NCI-H2227 (cell line): ENCODE measurements around the gene ANK3.

Experiments used
- DNase-seq: peaks from one replicate; lab custom pipeline; 2025; ENCODE audit not compliant: unreplicated experiment; lab: John Stamatoyannopoulos, UW

Gene ANK3

DNA sequence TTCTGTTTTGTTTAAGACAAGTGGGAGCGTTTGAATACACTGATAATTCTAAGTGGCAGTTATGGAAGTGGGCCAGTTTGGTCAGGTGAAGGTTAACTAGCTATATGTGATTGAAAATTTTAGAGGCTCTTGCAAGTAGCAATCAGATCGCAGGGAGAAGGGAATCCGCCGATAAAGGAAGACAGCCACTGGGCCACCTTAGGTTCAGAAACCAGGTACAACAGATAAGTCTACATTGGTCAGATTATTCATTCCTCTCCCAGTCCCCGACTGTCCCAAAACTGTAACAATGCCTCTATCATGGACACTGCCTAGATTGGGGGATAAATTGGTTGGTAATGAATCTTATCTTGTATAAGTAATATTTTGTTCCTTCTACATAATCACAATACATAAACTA, 8.9 kb downstream of the ANK3 start:
- DNase-seq: no peak

GRCh38 chr10:60377955-60378354, 11.7 kb downstream of the ANK3 start:
- DNase-seq: no peak

DNA sequence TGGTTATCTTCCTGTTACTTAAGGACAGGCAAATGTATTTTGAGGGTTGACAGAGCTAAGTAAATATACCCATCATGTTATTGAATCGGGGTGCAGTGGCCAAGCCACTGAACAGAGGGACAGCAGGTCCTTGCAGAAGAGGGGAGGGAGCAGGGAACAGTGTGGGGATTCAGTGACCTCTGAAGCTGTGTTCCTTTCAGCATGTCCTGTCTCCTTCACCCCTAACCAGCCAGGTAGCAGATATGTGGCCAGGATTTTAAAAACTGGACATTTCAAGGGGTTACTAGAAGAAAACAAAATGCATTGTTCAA, 12.7 kb downstream of the ANK3 start:
- DNase-seq: no peak

DNA sequence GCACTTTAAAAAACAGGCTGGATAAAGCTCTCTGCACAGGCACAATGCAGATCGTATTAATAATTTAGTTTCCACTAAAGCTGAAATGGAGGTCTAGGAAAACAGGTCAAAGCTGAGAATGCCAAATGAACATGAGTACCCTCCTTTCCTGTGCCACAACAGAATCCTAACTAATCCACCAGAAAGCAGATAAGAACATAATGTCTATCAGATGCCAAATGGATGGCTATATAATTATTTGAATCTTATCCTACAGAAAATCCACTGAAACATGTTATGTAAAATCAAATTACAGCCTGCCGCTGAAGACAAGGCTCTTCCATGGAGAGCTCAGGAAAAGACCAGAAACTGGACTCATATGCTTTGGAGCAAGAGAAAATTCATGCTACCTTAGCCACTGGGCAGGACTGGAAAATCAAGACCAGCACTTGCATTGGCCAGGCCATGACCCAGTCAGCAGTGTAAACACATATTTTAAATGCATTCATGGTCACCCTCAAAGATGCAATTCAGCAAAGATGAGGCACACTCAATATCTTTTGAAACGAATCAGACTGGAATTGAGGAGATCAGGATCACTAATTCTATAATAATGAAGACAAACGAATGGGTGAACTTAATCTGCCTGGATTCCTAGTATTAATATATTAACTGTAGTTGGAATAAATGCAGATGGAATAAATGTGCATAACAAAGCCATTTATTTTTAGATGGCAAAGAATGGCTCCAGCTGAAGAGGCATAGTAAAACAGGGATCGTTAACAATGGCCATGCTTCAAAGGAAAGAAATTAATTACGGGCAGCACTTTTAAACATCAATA, 13.2 kb downstream of the ANK3 start:
- DNase-seq: no peak

DNA sequence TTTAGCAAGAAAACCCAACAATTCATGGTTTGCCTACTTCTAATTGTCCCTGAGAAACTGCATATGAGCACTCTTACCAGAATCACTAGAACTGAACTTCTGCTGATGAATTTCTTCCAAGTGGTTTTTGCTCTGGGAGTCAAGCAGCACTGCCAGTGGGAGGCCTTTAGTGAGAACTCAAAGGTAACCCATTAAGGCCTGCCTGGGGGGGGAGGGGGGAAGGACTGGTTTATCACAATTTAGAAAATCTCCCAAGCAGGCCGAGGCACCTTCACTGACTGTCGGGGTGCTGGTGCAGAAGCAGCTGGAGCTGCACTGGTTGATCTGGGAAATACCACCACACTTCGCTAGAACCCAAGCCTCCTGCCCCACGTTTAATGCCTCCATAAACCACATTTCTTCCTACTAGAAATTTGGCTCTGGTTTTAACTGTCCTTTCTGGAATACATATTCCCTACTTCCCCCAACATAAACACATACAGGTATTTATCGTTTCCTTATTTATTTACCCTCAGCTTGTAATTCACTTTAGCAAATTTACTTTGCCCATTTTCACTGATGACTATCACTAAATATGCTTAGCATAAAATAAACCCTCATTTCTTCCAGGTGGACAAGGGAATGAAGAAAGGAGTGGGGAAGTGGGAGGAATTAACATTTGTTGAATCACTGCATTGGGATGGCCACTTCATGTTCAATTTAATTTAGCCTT, 14.2 kb downstream of the ANK3 start:
- no peak for DNase-seq

- no peak for DNase-seq
Measured at GRCh38 chr10:60374836-60375235, 14.8 kb downstream of the ANK3 start.

DNA sequence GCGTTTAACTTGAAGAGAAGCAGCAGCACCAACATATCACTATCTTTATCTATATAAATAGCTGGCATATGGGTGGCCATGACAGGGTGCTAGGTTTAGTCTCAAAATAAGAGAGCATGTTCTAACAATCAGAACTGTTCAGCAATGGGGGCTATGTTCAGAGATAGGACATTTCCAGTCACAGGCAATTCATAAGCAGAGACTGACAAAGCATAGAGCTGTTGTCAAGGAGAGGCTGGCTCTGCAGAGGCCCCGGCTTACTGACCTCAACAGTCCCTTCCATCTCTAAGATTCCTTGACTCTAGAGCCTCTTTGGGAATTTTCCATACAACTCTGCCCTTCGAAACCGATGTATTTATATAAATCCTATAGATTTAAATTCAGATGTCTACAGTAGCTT, 17.2 kb downstream of the ANK3 start:
- no peak for DNase-seq

- DNase-seq: no peak
Measured at GRCh38 chr10:60369547-60369930, 20.1 kb downstream of the ANK3 start.

DNA sequence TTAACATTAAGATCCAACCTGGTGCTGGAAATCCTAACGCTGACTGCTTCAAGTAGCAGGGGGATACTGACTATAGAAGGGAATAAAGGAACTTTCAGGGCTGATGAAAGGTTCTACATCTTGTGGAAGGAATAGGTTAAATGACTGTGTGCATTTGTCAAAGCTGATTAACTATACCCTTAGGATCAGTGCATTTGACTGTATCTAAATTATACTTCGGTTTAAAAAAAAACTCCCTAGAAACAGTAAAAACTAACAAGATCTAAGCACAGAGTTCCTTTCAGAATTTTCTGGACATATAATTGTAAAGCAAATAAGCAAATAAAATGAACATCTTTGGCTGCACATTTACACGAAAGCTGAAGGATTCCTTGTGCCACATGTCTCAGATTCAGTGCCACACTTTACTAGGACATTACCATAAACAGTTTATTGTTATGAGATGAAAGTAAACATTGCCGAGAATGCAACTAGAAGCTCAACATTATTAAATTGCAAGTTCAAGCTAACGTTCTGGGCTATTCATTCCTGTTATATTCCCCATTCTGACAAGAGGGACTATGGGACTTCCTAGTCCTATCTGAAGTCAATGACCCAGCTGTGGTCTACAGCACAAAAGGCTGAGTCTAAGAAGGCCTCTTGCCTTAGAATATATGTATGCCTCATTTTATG, 20.7 kb downstream of the ANK3 start:
- no peak for DNase-seq

GRCh38 chr10:60367901-60368300, 21.8 kb downstream of the ANK3 start:
- DNase-seq: no peak

- no peak for DNase-seq
Measured at GRCh38 chr10:60367431-60367830, 22.2 kb downstream of the ANK3 start.

GRCh38 chr10:60367024-60367423, 22.7 kb downstream of the ANK3 start:
- DNase-seq: no peak

DNA sequence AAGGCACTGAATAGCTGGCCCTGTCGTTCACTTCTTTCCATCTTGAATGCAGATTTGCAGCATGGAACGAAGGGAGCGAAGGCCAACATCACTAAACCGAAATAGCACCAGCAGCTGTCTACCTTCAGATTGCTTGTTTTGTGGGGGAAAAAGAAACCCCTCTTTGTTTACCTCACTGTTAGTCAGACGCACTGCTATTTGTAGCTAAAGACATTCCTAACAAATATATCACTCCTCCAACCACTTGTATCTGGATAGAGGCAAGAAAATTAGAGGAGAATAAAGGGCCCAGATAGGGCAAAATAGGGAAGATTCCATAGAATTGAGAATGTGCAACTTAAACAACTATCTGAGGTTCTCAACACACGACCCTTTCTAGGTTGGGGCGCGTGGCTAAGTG, 26.5 kb downstream of the ANK3 start:
- no peak for DNase-seq

DNA sequence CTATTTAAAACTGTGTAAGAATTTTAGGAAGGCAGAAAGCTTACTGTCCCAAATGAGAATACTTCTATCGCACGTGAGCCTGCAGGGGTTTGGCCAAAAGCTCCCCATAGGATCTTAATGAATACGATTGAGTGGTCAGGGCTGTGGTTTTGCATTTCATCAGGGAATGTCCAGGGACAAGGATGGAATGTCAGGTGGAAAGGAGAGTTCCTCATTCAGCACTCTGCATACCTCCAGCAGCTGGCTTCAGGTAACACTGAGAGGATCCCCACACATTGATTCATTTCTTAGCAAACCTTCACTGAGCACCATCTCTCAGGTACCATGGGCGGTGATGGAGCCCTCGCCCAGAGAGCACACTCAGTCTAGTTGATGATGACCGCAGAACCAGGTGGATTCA, 27.2 kb downstream of the ANK3 start:
- DNase-seq: no peak

GRCh38 chr10:60359066-60359465, 30.6 kb downstream of the ANK3 start:
- DNase-seq: no peak

DNA sequence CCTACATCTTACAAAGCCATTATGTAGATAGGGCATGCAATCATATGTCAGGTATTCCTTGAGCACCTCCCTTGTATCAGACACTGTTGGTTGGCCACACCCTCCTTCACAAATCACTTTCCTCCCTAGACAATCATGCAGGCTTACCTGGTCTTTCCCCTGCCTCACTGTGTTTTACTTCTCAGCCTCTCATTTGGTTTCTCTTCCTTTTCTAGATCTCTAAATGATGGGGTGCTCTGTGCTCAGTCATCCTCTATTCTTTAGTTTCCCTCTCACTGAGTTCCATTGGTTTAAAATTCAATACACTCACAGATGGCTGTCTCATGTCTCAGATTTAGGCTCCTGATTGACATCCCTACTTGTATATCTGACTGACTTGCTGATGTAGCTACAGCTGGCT, 31.4 kb downstream of the ANK3 start:
- DNase-seq: no peak

DNA sequence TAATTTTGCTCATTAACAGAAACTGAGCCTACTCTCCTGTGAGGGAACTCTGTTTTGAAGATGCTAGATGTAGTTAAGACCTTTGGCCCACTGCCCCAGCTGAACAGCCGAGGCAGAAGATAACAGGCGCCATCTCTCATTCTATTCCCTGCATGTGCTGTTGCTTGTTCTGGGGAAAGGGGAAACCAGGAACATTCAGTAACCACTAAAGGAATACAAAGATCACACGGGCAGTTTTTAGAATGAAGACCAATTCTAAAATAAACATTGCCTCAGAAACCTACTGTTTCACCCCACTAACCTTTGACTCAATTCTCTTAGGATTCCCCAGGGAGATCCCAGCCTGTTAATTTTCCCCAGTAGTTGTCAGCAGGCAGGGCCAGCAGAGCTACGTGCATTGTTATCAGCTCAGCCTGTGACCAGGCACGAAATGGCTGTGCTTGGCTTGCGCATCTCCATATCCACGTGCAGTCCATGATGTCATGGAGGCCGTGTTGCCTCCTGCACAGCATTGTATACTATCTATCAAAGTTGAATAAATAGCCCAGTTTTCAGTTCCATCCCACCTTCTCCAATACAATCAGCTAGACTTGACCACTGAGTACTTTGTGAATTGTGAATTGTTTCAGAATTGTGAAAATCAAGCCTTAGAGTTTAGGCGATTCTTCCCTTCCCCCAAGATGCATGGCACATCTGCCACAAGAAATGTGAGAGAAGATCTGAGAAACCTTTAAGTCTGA, 36.0 kb downstream of the ANK3 start:
- peak; percentile 66 for DNase-seq

GRCh38 chr10:60352105-60352504, 37.6 kb downstream of the ANK3 start:
- DNase-seq: no peak

DNA sequence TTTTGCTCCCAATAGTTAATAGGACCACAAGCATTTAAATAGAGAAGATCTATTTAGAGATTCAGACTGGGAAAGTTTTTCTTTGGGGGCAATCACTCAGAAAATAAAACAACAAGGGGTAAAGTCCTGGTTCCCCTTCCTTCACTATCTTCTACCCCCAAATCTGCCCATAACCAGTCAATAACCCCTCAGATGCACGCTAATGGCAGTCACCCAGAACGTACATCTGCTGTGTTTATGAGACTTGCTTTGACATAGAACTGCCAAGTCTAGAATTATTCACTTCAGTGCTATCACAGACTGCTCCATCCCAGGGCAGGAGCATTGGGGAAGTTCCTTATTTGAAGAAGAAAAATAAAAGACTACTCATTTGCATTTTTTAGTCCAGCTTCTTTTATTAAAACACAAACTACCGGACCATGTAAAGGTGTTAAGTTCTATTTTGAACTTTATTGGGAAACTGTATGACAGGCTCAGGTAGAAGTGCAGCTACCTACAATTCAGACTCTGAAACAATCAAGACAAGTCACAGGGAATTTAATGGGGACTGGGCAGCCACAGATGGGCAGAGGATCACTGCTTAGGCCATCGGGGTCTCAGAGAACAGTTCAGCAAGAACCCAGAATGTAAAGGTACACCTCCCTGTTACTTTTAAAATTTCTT, 38.4 kb downstream of the ANK3 start:
- no peak for DNase-seq

- no peak for DNase-seq
Measured at GRCh38 chr10:60350400-60350799, 39.3 kb downstream of the ANK3 start.

- no peak for DNase-seq
Measured at GRCh38 chr10:60349426-60349825, 40.2 kb downstream of the ANK3 start.
